Right forelimb (tissue), 1 donor: ENCODE results near the gene DMP1.
"Not testable (repeated sequence)": the region's sequence is repeated elsewhere in the genome, so short reads cannot be mapped to it uniquely, and the experiment has no call there.

ENCODE experiments used
- DNase-seq: peaks from one replicate; pipeline ENCODE4 v3.0.0-alpha.2; 2018

DMP1 gene

GRCh38 chr4:87688316-87688715, 38.2 kb downstream of the DMP1 start:
- no peak for DNase-seq

DNA sequence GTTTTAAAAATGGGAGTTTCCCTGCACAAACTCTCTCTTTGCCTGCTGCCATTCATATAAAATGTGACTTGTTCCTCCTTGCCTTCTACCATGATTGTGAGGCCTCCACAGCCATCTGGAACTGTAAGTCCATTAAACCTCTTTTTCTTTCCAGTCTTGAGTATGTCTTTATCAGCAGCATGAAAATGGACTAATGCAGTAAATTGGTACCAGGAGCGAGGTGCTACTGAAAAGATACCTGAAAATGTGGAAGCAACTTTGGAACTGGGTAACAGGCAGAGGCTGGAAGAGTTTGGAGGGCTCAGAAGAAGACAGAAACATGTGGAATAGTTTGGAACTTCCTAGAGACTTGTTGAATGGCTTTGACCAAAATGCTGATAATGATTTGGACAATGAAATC, 40.9 kb downstream of the DMP1 start:
- not testable (repeated sequence) for DNase-seq

GRCh38 chr4:87692060-87692459, 42.0 kb downstream of the DMP1 start:
- DNase-seq = not testable (repeated sequence)

GRCh38 chr4:87697272-87697671, 47.2 kb downstream of the DMP1 start:
- DNase-seq = no peak

DNA sequence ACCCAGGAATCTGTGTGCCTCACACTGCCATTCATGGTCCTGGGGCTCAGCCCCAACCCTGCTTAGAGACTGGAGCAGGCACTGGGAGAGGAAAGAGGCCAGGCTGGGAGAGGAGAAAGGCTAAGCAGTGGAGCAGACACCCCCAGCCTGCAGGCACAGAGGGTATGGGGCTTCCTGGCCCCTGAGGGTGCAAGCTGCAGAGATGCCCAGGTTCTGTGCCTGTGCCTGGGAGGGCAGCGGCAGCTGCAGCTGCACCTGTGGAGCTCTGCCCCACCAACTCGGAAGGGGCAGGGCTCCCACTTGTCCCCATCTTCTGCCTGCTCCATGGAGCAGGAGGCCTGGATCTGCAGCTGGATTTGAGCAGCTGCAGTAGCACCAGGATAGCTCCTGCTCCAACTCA, 47.9 kb downstream of the DMP1 start:
- DNase-seq = no peak

GRCh38 chr4:87698394-87698793, 48.3 kb downstream of the DMP1 start:
- no peak for DNase-seq

DNA sequence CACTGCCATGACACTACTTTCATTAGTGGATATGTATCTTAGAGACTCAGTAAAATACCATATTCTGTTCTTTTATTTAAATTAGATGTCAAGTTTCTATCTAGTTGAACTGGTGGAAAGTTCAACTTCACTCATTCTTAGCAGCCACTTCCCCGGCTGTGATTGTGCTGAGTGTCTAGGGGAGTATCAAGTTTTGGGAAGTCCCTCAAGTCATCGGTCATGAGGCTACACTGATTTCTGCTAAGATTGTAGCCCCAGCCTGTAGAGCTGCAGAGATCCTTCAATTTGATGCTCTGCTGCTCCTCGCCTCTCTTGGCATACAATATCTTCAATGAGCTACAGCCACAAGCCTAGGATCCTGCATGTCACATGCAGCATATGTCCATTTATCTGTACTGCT, 53.9 kb downstream of the DMP1 start:
- no peak for DNase-seq

DNA sequence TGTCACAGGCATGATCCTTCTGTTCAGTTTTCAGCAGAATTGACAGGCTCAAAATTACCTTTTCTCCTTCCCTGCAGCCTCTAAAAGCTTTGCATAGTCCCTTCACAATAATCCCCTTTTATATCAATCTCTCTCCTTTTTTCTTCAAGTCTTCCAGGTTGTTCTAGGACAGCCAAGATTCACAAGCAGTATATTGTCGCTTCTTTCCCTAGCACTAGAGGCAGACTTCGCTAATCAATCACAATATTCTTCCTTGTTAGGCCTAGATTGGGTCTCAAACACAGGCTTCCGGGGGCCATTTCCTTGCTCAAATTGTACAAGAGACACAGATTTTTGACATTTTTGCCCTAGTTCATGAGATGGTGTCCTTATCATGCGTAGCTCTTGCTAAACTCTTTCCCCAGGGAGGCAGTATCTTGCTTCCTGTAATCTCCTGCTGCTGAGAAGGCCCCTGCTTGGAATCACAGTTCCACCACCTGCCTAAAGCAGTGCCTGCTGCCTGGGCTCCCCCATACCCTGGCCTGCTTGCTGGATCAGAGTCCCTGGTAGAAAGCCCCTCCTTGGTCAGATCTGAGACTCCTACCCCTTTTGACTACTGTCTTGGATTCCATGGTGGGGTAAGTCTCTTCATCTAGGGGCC, 57.3 kb downstream of the DMP1 start:
- no peak for DNase-seq
